NCI-H69 (cell line): ENCODE data around the gene KCNMB1.
A peak's percentile ranks its signal among the peaks of the same experiment; 100 is the strongest.
"Not testable (repeated sequence)": the region's sequence is repeated elsewhere in the genome, so short reads cannot be mapped to it uniquely, and the experiment has no call there.

Source experiments
- DNase-seq: peaks from one replicate; lab custom pipeline; 2025; lab: John Stamatoyannopoulos, UW

Gene KCNMB1

GRCh38 chr5:170376526-170376925 lies 12.6 kb downstream of the KCNMB1 start:
- DNase-seq, result not testable (repeated sequence)

- no peak for DNase-seq
Measured at GRCh38 chr5:170375283-170375682, 13.9 kb downstream of the KCNMB1 start.

GRCh38 chr5:170372971-170373370 lies 16.2 kb downstream of the KCNMB1 start:
- DNase-seq, result no peak

- DNase-seq, result no peak
Measured at GRCh38 chr5:170368586-170368985, 20.6 kb downstream of the KCNMB1 start.

- DNase-seq, result no peak
Measured at GRCh38 chr5:170366276-170366675, 22.9 kb downstream of the KCNMB1 start.

GRCh38 chr5:170365831-170366230 lies 23.3 kb downstream of the KCNMB1 start:
- no peak for DNase-seq

- no peak for DNase-seq
Measured at GRCh38 chr5:170365011-170365410, 24.2 kb downstream of the KCNMB1 start.

- no peak for DNase-seq
Measured at GRCh38 chr5:170363671-170364070, 25.5 kb downstream of the KCNMB1 start.

GRCh38 chr5:170362656-170363055 lies 26.5 kb downstream of the KCNMB1 start:
- no peak for DNase-seq

- no peak for DNase-seq
Measured at GRCh38 chr5:170362102-170362501, 27.1 kb downstream of the KCNMB1 start.

- DNase-seq, result no peak
Measured at GRCh38 chr5:170361616-170362015, 27.6 kb downstream of the KCNMB1 start.

GRCh38 chr5:170361116-170361515 lies 28.1 kb downstream of the KCNMB1 start:
- no peak for DNase-seq

GRCh38 chr5:170360709-170361108 lies 28.5 kb downstream of the KCNMB1 start:
- no peak for DNase-seq

GRCh38 chr5:170357955-170358444 lies 31.2 kb downstream of the KCNMB1 start:
- no peak for DNase-seq

GRCh38 chr5:170355601-170356098 lies 33.5 kb downstream of the KCNMB1 start:
- DNase-seq, result peak; percentile 81

- DNase-seq, result peak; percentile 82
Measured at GRCh38 chr5:170353961-170354360, 35.2 kb downstream of the KCNMB1 start.

- peak; percentile 50 for DNase-seq
Measured at GRCh38 chr5:170353011-170353761, 36.0 kb downstream of the KCNMB1 start.

GRCh38 chr5:170348137-170348633 lies 41.0 kb downstream of the KCNMB1 start:
- no peak for DNase-seq

GRCh38 chr5:170347022-170347567 lies 42.1 kb downstream of the KCNMB1 start:
- DNase-seq, result no peak

- no peak for DNase-seq
Measured at GRCh38 chr5:170345971-170346370, 43.2 kb downstream of the KCNMB1 start.

- no peak for DNase-seq
Measured at GRCh38 chr5:170343177-170343576, 46.0 kb downstream of the KCNMB1 start.

- DNase-seq, result no peak
Measured at GRCh38 chr5:170342153-170342725, 46.9 kb downstream of the KCNMB1 start.

GRCh38 chr5:170341545-170341944 lies 47.6 kb downstream of the KCNMB1 start:
- peak; percentile 12 for DNase-seq
